Sigmoid colon (tissue), 7 donors: ENCODE measurements around the gene SMYD3. TPM values are rescaled to one million over a fixed set of nuclear protein-coding genes. Genes with fewer than 3 reads are reported as not detected.
"Not testable (repeated sequence)": the region's sequence is repeated elsewhere in the genome, so short reads cannot be mapped to it uniquely, and the experiment has no call there.

Experiments used
- DNase-seq: peaks from one replicate; pipeline ENCODE4 v3.0.0-alpha.2; 2019
- H3K27ac ChIP-seq, 4 donors: fragments of 200-600 bp; sonication (generic); one replicate each; pipeline ENCODE4 v1.5.1; 2016 to 2019; ENCODE audit warnings: mild to moderate bottlenecking in 1 of 4
- H3K27me3 ChIP-seq, 3 donors: fragments of 200-600 bp; sonication (generic); one replicate each; pipeline ENCODE4 v1.5.1; 2019; ENCODE audit warnings: mild to moderate bottlenecking in 1 of 3
- H3K36me3 ChIP-seq, 4 donors: fragments of 200-600 bp; sonication (generic); one replicate each; pipeline ENCODE4 v1.5.1; 2016 to 2019
- H3K4me1 ChIP-seq, 4 donors: fragments of 200-600 bp; sonication (generic); one replicate each; pipeline ENCODE4 v1.5.1; 2017 to 2019
- H3K4me3 ChIP-seq, 4 donors: fragments of 200-600 bp; sonication (generic); one replicate each; pipeline ENCODE4 v1.5.1; 2017 to 2019; ENCODE audit warnings: mild to moderate bottlenecking in 2 of 4, moderate library complexity in 1 of 4
- H3K9me3 ChIP-seq, 4 donors: fragments of 200-600 bp in 3 of 4; sonication (generic) in 3 of 4; one replicate each; pipeline versions ENCODE4 v1.5.1 to v1.6.1; 2013 to 2019
- CTCF ChIP-seq, 4 experiments: fragments of 450-650 bp in 3 of 4; fragments of 200-600 bp in 1 of 4; IDR thresholded peaks; one replicate each; pipeline ENCODE4 v1.5.1; 2016 to 2019; ENCODE audit warnings: antibody characterized with exemption in 4 of 4, mild to moderate bottlenecking in 3 of 4, moderate library complexity in 2 of 4
- EP300 ChIP-seq, 4 donors: sonication (generic); formaldehyde crosslinking; IDR thresholded peaks; one replicate each; pipeline ENCODE4 v1.6.1; 2017; ENCODE audit warnings: antibody characterized with exemption in 4 of 4
- POLR2A ChIP-seq, 2 donors: fragments of 450-650 bp; IDR thresholded peaks; one replicate each; pipeline ENCODE4 v1.6.1; 2016; ENCODE audit warnings: antibody characterized with exemption in 2 of 2, mild to moderate bottlenecking in 2 of 2, moderate library complexity in 2 of 2
- POLR2AphosphoS5 ChIP-seq, 4 donors: sonication (generic); formaldehyde crosslinking; IDR thresholded peaks; one replicate each; pipeline ENCODE4 v1.6.1; 2017; ENCODE audit warnings: antibody characterized with exemption in 4 of 4
- WGBS, 2 donors: extraction: QIAGEN DNeasy Blood & Tissue Kit; methylation state at CpG; one replicate each; pipeline ENCODE4 v1.1.7; 2013; 5-methylcytosine and 5-hydroxymethylcytosine counted together
- intact Hi-C: fragments of 100-400 bp; cut with DNase I; formaldehyde crosslinking; loops from one replicate; pipeline ENCODE4 v1.15.1; 2023
- polyA plus RNA-seq, 3 donors: library from polyadenylated mRNA; stranded (reverse); fragments of 200-250 nt; gene quantifications; one replicate each; pipeline ENCODE4 v1.2.3, GENCODE V29; 2013
- total RNA-seq, 4 donors: library from RNA; depleted of rRNA; stranded (reverse); fragments of >200 nt; gene quantifications; one replicate each; pipeline ENCODE4 v1.1.0, GENCODE V29; 2016
- donor health status: healthy with polysubstance abuse.
- donor health status: Bipolar disorder and iron deficiency.
- donor health status: healthy.

SMYD3 gene
- total and polyA plus RNA-seq, 7 donors: 8.7 to 23.8 (median 17.1) TPM

- DNase-seq: no peak
- intact Hi-C loops: no loop called here
- Histone ChIP-seq H3K36me3 (no peaks in the 10 kb centered on the region), H3K4me3 (no peak overlapping the region), H3K27ac (no peak overlapping the region), H3K27me3 (no peaks in the 10 kb centered on the region), H3K4me1 (no peaks in the 10 kb centered on the region), H3K9me3 (no peaks in the 10 kb centered on the region)
- no peak for TF ChIP-seq POLR2A (IDR thresholded peaks at IDR 0.05)
- TF ChIP-seq POLR2AphosphoS5 (IDR thresholded peaks at IDR 0.05): no peak
- TF ChIP-seq EP300 (IDR thresholded peaks at IDR 0.05): no peak
- no peak for TF ChIP-seq CTCF (IDR thresholded peaks at IDR 0.05)
- WGBS, 2 donors: 72 to 82% methylated on average over 9 of the region's 9 CpGs
Observed at GRCh38 chr1:246078126-246078887, 428.8 kb downstream of the SMYD3 start.

GRCh38 chr1:246077476-246077875 is 429.6 kb downstream of the SMYD3 start:
- WGBS, 2 donors: 37 to 87% methylated on average over 1 of the region's 1 CpG
- intact Hi-C loops: no loop called here
- H3K9me3 ChIP-seq: no peaks in the 10 kb centered on the region

GRCh38 chr1:246074421-246074820 is 432.7 kb downstream of the SMYD3 start:
- Histone ChIP-seq H3K27ac (no peak overlapping the region), H3K9me3 (no peaks in the 10 kb centered on the region), H3K4me1 (no peaks in the 10 kb centered on the region), H3K27me3 (no peaks in the 10 kb centered on the region), H3K4me3 (no peak overlapping the region), H3K36me3 (no peaks in the 10 kb centered on the region)
- no peak for DNase-seq
- intact Hi-C loops: no loop called here
- WGBS, 2 donors: 93% methylated on average over 2 of the region's 2 CpGs
- TF ChIP-seq POLR2A (IDR thresholded peaks at IDR 0.05) (no peak), POLR2AphosphoS5 (IDR thresholded peaks at IDR 0.05) (no peak), CTCF (IDR thresholded peaks at IDR 0.05) (no peak), EP300 (IDR thresholded peaks at IDR 0.05) (no peak)

More at GRCh38 chr1:246077476-246077875, 429.6 kb downstream of the SMYD3 start:
- H3K36me3 ChIP-seq: no peaks in the 10 kb centered on the region
- no peak overlapping the region for H3K27ac ChIP-seq
- H3K4me3 ChIP-seq: no peak overlapping the region
- no peaks in the 10 kb centered on the region for H3K27me3 ChIP-seq
- no peaks in the 10 kb centered on the region for H3K4me1 ChIP-seq
- DNase-seq: no peak
- TF ChIP-seq CTCF (IDR thresholded peaks at IDR 0.05) (no peak), EP300 (IDR thresholded peaks at IDR 0.05) (no peak), POLR2AphosphoS5 (IDR thresholded peaks at IDR 0.05) (no peak), POLR2A (IDR thresholded peaks at IDR 0.05) (no peak)

- H3K4me1 ChIP-seq: no peaks in the 10 kb centered on the region
- 93% methylated on average over 5 of the region's 5 CpGs for WGBS, 2 donors
- H3K4me3 ChIP-seq: no peak overlapping the region
- no peaks in the 10 kb centered on the region for H3K9me3 ChIP-seq
- no peaks in the 10 kb centered on the region for H3K27me3 ChIP-seq
- TF ChIP-seq CTCF (IDR thresholded peaks at IDR 0.05) (no peak), POLR2A (IDR thresholded peaks at IDR 0.05) (no peak), EP300 (IDR thresholded peaks at IDR 0.05) (no peak), POLR2AphosphoS5 (IDR thresholded peaks at IDR 0.05) (no peak)
- intact Hi-C loops: no loop called here
- H3K27ac ChIP-seq: no peak overlapping the region
- no peaks in the 10 kb centered on the region for H3K36me3 ChIP-seq
- no peak for DNase-seq
Observed at GRCh38 chr1:246072456-246072955, 434.6 kb downstream of the SMYD3 start.

- H3K27ac ChIP-seq, DNase-seq, intact Hi-C loops, H3K27me3 ChIP-seq, H3K4me1 ChIP-seq, H3K36me3 ChIP-seq, H3K9me3 ChIP-seq, H3K4me3 ChIP-seq: not testable (repeated sequence)
- 76 to 77% methylated on average over 15 of the region's 15 CpGs for WGBS, 2 donors
Observed at GRCh38 chr1:246071981-246072380, 435.1 kb downstream of the SMYD3 start.

- H3K27ac ChIP-seq, H3K27me3 ChIP-seq, H3K4me1 ChIP-seq, intact Hi-C loops, H3K4me3 ChIP-seq, H3K36me3 ChIP-seq, DNase-seq, H3K9me3 ChIP-seq: not testable (repeated sequence)
- 78 to 80% methylated on average over 11 of the region's 11 CpGs for WGBS, 2 donors
Observed at GRCh38 chr1:246071561-246071960, 435.5 kb downstream of the SMYD3 start.
